ENCODE measurements around the gene DLG1. TPM values are rescaled to one million over a fixed set of nuclear protein-coding genes. Genes with fewer than 3 reads are reported as not detected.

The DLG1 gene
- total and polyA plus RNA-seq, 12 donors, result 14.1 to 74.6 (median 58.4) TPM

GRCh38 chr3:197019535-197019934 is 278.9 kb downstream of the DLG1 start:
- no peak for TF ChIP-seq CTCF (IDR thresholded peaks at IDR 0.05)
- no peak for TF ChIP-seq POLR2A (IDR thresholded peaks at IDR 0.05)
- Histone ChIP-seq H3K4me1 (replicated peaks in 1 of 2) (no peaks in the 10 kb centered on the region), H3K27me3 (peaks cover 31% of the 10 kb centered on the region), H3K9me3 (replicated peaks in 1 of 3) (no peaks in the 10 kb centered on the region), H3K4me3 (no peak overlapping the region), H3K36me3 (replicated peaks in 1 of 2) (no peaks in the 10 kb centered on the region), H3K27ac (no peak overlapping the region)
- intact Hi-C loops (cut with DNase I), result no loop called here
- WGBS, 4 donors, result 85 to 89% (median 89%) methylated on average over 13 of the region's 13 CpGs
- DNase-seq, result peak in 1 of 7 donors; percentile 7

- Histone ChIP-seq H3K4me3 (no peak overlapping the region), H3K27ac (no peak overlapping the region), H3K9me3 (replicated peaks in 1 of 3) (no peaks in the 10 kb centered on the region), H3K36me3 (replicated peaks in 1 of 2) (no peaks in the 10 kb centered on the region), H3K27me3 (peaks cover 28% of the 10 kb centered on the region), H3K4me1 (replicated peaks in 1 of 2) (no peaks in the 10 kb centered on the region)
- 60 to 78% (median 72%) methylated on average over 6 of the region's 6 CpGs for WGBS, 4 donors
- intact Hi-C loops (cut with DNase I), result no loop called here
- TF ChIP-seq POLR2A (IDR thresholded peaks at IDR 0.05) (no peak), CTCF (IDR thresholded peaks at IDR 0.05) (no peak)
- DNase-seq, result no peak
Observed at GRCh38 chr3:197019021-197019420, 279.4 kb downstream of the DLG1 start.

- TF ChIP-seq POLR2A (IDR thresholded peaks at IDR 0.05) (no peak), CTCF (IDR thresholded peaks at IDR 0.05) (no peak)
- 95 to 98% (median 96%) methylated on average over 10 to 18 of the region's 18 CpGs for WGBS, 4 donors
- H3K36me3 ChIP-seq (replicated peaks in 1 of 2), result no peaks in the 10 kb centered on the region
- H3K4me1 ChIP-seq (replicated peaks in 1 of 2), result no peaks in the 10 kb centered on the region
- DNase-seq, result no peak
- H3K27me3 ChIP-seq, result peaks cover 17% of the 10 kb centered on the region
- intact Hi-C loops (cut with DNase I), result no loop called here
- no peak overlapping the region for H3K4me3 ChIP-seq
- no peaks in the 10 kb centered on the region for H3K9me3 ChIP-seq (replicated peaks in 1 of 3)
- H3K27ac ChIP-seq, result no peak overlapping the region
Observed at GRCh38 chr3:197017003-197017402, 281.4 kb downstream of the DLG1 start.

DNA sequence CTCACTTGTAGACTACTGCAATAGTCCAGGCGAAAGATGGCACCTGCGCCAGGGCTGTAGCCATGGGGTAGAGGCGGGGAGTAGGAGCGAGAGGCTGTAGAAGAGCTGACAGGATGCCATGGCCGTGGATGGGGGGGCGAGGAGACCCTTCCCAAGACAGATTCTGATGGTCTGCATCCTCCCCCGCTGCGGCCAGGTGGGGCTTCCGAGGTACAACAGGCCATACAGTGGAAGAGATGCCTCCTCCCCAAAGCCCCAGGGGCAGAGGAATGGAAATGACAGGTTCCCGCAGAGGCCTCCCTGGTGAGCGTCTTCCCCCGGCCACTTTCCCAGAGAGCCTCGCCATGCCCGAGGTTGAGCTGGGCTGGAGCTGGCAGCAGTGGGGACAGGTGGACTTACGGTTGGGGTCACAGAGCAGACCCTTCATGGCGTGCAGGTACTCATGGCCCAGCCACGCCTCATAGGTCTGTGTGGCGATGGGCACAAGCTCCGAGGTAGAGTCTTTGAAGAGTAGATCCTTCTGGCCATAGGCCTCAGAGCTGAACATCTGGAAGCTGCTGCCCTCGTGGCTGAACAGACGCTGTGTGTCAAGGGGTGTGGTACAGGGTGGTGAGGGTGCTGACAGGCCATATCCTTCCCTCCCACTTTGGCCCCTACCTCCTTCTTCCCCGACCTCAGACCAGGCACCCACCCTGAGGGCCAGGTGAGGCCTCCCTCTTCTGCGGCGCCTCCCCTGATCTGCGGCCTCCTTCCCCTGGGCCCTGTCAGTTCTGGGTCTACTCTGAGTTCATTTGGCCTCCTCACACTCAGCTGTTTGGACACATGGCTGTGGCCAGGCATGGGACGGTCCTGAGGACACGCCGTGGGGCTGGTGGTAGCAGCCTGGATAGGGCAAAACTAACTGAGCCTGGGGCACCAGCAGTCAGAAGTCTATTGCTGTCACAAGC is 282.3 kb downstream of the DLG1 start:
- no peaks in the 10 kb centered on the region for H3K4me1 ChIP-seq (replicated peaks in 1 of 2)
- no peak for TF ChIP-seq CTCF (IDR thresholded peaks at IDR 0.05)
- TF ChIP-seq POLR2A (IDR thresholded peaks at IDR 0.05), result no peak
- no peak for DNase-seq
- H3K36me3 ChIP-seq (replicated peaks in 1 of 2), result no peaks in the 10 kb centered on the region
- peaks cover 9% of the 10 kb centered on the region for H3K27me3 ChIP-seq
- H3K9me3 ChIP-seq (replicated peaks in 1 of 3), result no peaks in the 10 kb centered on the region
- H3K27ac ChIP-seq, result no peak overlapping the region
- intact Hi-C loops (cut with DNase I), result no loop called here
- WGBS, 4 donors, result 90 to 95% (median 94%) methylated on average over 11 to 28 of the region's 28 CpGs
- H3K4me3 ChIP-seq, result no peak overlapping the region

Measured in adrenal gland (tissue), 12 donors.